CD4-positive, alpha-beta T cell (primary cell): ENCODE data around the gene CNOT10. TPM values are rescaled to one million over a fixed set of nuclear protein-coding genes. Genes with fewer than 3 reads are reported as not detected.

Experiments used
- ATAC-seq: fragments of 200-7000 bp; cut with Tn5 transposase; one replicate; pipeline ENCODE4 v1.10.0; 2022; ENCODE audit warnings: mild to moderate bottlenecking; ENCODE audit not compliant: poor library complexity
- CTCF ChIA-PET: fragments of 350-600 bp; sonication (Branson Sonifier 250); formaldehyde crosslinking; loops from one replicate; lab custom pipeline; 2021; ENCODE audit warnings: antibody characterized with exemption, inconsistent platforms; lab: Charles Lee
- POLR2A ChIA-PET: fragments of 350-600 bp; sonication (Branson Sonifier 250); formaldehyde crosslinking; loops from one replicate; lab custom pipeline; 2021; ENCODE audit warnings: antibody characterized with exemption, inconsistent platforms; lab: Charles Lee
- DNase-seq, 14 experiments: peaks; one replicate each; pipeline ENCODE4 v3.0.0-alpha.2; 2013 to 2020; ENCODE audit warnings: mixed read lengths in 2 of 14
- H3K27ac ChIP-seq, 2 donors: one replicate each; pipeline versions ENCODE4 v1.5.1 to v1.7.0; 2013; ENCODE audit warnings: low read length in 2 of 2, low read depth in 1 of 2, mild to moderate bottlenecking in 1 of 2
- H3K27me3 ChIP-seq, 2 experiments: 1 replicate in 1 of 2; 2 replicates in 1 of 2; pipeline versions ENCODE4 v1.6.1 to v1.7.0; 2013; ENCODE audit warnings: low read length in 2 of 2, control low read depth in 1 of 2, mild to moderate bottlenecking in 1 of 2, moderate library complexity in 1 of 2; ENCODE audit not compliant: insufficient read depth in 2 of 2, control insufficient read depth in 1 of 2
- H3K36me3 ChIP-seq: one replicate; pipeline ENCODE4 v1.6.1; 2013; ENCODE audit warnings: low read length, control low read depth; ENCODE audit not compliant: insufficient read depth
- H3K4me1 ChIP-seq: one replicate; pipeline ENCODE4 v1.6.1; 2013; ENCODE audit warnings: low read length, control low read depth; ENCODE audit not compliant: insufficient read depth
- H3K4me3 ChIP-seq: one replicate; pipeline ENCODE4 v1.5.1; 2013; ENCODE audit warnings: mild to moderate bottlenecking, low read length, moderate library complexity
- H3K9me3 ChIP-seq, 2 experiments: 1 replicate in 1 of 2; 2 replicates in 1 of 2; pipeline versions ENCODE4 v1.6.1 to v1.7.0; 2013; ENCODE audit warnings: low read length in 2 of 2, mild to moderate bottlenecking in 2 of 2, control low read depth in 1 of 2, moderate library complexity in 1 of 2; ENCODE audit not compliant: control insufficient read depth in 1 of 2, insufficient read depth in 1 of 2
- H3K27ac Mint-ChIP-seq: one replicate; pipeline ENCODE4 v1.8.0; 2020; ENCODE audit warnings: mixed read lengths
- H3K27me3 Mint-ChIP-seq: one replicate; pipeline ENCODE4 v1.8.0; 2021; ENCODE audit warnings: mixed read lengths
- H3K36me3 Mint-ChIP-seq: one replicate; pipeline ENCODE4 v1.8.0; 2021; ENCODE audit warnings: low read depth, mixed read lengths
- H3K4me1 Mint-ChIP-seq: one replicate; pipeline ENCODE4 v1.8.0; 2021; ENCODE audit warnings: low read depth, mixed read lengths
- H3K4me3 Mint-ChIP-seq: one replicate; pipeline ENCODE4 v1.8.0; 2020; ENCODE audit warnings: mild to moderate bottlenecking, mixed read lengths
- H3K9me3 Mint-ChIP-seq: one replicate; pipeline ENCODE4 v1.8.0; 2020; ENCODE audit warnings: mixed read lengths
- CTCF ChIP-seq: fragments of 200-600 bp; IDR thresholded peaks from one replicate; pipeline ENCODE4 v1.8.0; 2022; ENCODE audit warnings: antibody characterized with exemption, mild to moderate bottlenecking
- intact Hi-C, 2 experiments: fragments of 100-400 bp; cut with DNase I in 1 of 2; cut with micrococcal nuclease in 1 of 2; formaldehyde crosslinking; loops; one replicate each; pipeline versions ENCODE4 v1.15.1 to v1.9.0; 2023 to 2025; cut with DNase I, micrococcal nuclease
- total RNA-seq, 174 experiments: library from RNA in 2 of 174; stranded (reverse) in 2 of 174; gene quantifications; one replicate each; pipeline ENCODE4 v1.2.3 and lab custom pipeline; 2021 to 2026

The CNOT10 gene
- total RNA-seq, 2 experiments from 2014 or later = 31.3 to 42.0 TPM

GRCh38 chr3:32821686-32822296 is 136.8 kb downstream of the CNOT10 start:
- POLR2A ChIA-PET = no interaction called here
- TF ChIP-seq CTCF = no peak
- Histone ChIP-seq H3K27ac (no peak overlapping the region), H3K27me3 (peaks cover 18 to 35% of the 10 kb centered on the region in 2 experiments), H3K9me3 (peaks cover 0 to 5% of the 10 kb centered on the region in 2 experiments), H3K36me3 (no peaks in the 10 kb centered on the region), H3K4me3 (no peak overlapping the region), H3K4me1 (peaks cover 7% of the 10 kb centered on the region)
- DNase-seq (no peak), ATAC-seq (no peak)
- H3K4me3 Mint-ChIP-seq = no peak overlapping the region
- H3K27me3 Mint-ChIP-seq = peaks cover 56% of the 10 kb centered on the region
- no peaks in the 10 kb centered on the region for H3K4me1 Mint-ChIP-seq
- no peaks in the 10 kb centered on the region for H3K36me3 Mint-ChIP-seq
- CTCF ChIA-PET = no interaction called here
- intact Hi-C loops = no loop called here
- no peak overlapping the region for H3K27ac Mint-ChIP-seq
- H3K9me3 Mint-ChIP-seq = no peaks in the 10 kb centered on the region

GRCh38 chr3:32822609-32823498 is 137.9 kb downstream of the CNOT10 start:
- ChIA-PET POLR2A (interaction anchor here (0.6 kb wide), 1 partner anchor 488 kb away, joined by 4 read pairs; no protein-coding TSS in a partner anchor), CTCF (no interaction called here)
- ATAC-seq = no peak
- intact Hi-C loops = no loop called here
- no peak overlapping the region for H3K4me3 ChIP-seq
- H3K27me3 ChIP-seq = peaks cover 13 to 29% of the 10 kb centered on the region in 2 experiments
- H3K4me1 Mint-ChIP-seq = no peaks in the 10 kb centered on the region
- H3K27ac Mint-ChIP-seq = no peak overlapping the region
- H3K9me3 ChIP-seq = peaks cover 0 to 5% of the 10 kb centered on the region in 2 experiments
- peaks cover 58% of the 10 kb centered on the region for H3K27me3 Mint-ChIP-seq
- H3K36me3 Mint-ChIP-seq = no peaks in the 10 kb centered on the region
- no peak overlapping the region for H3K4me3 Mint-ChIP-seq
- no peak for TF ChIP-seq CTCF
- no peak overlapping the region for H3K27ac ChIP-seq
- peaks cover 2% of the 10 kb centered on the region for H3K4me1 ChIP-seq
- no peaks in the 10 kb centered on the region for H3K36me3 ChIP-seq
- no peaks in the 10 kb centered on the region for H3K9me3 Mint-ChIP-seq
- DNase-seq = no peak

Other genes starting within 250 kb of the CNOT10 start
- 10 to 100 TPM; 36.5 to 37.8 TPM for gene CMTM6, start 182.3 kb upstream of the CNOT10 start, total RNA-seq
- 10 to 100 TPM; 28.1 to 28.3 TPM for gene DYNC1LI1, start 114.3 kb upstream of the CNOT10 start, total RNA-seq
- under 1 TPM in 1 of 2 experiments, not detected in 1; 0.03 TPM for gene TRIM71, start 132.8 kb downstream of the CNOT10 start, total RNA-seq